Spleen (tissue), 11 donors: ENCODE results near the gene NECTIN3. TPM values are rescaled to one million over a fixed set of nuclear protein-coding genes. Genes with fewer than 3 reads are reported as not detected.

Experiments used
- DNase-seq: peaks from one replicate; pipeline ENCODE4 v3.0.0-alpha.2; 2020
- H3K27ac ChIP-seq, 8 donors: fragments of 200-600 bp; sonication (generic) in 7 of 8; 1 replicate in 4 of 8; 2 replicates in 4 of 8; pipeline versions ENCODE4 v1.5.0 to v1.8.0; 2016 to 2021; ENCODE audit warnings: inconsistent platforms in 4 of 8, mild to moderate bottlenecking in 4 of 8, moderate library complexity in 1 of 8
- H3K27me3 ChIP-seq, 7 donors: fragments of 200-600 bp; sonication (generic) in 6 of 7; replicated peaks in 1 of 7; 1 replicate in 4 of 7; 2 replicates in 3 of 7; pipeline versions ENCODE4 v1.5.0 to v1.8.0; 2016 to 2021; ENCODE audit warnings: inconsistent platforms in 3 of 7, mild to moderate bottlenecking in 1 of 7
- H3K36me3 ChIP-seq, 6 donors: fragments of 200-600 bp; sonication (generic) in 5 of 6; 1 replicate in 4 of 6; 2 replicates in 2 of 6; pipeline versions ENCODE4 v1.5.0 to v1.8.0; 2016 to 2021; ENCODE audit warnings: inconsistent platforms in 2 of 6
- H3K4me1 ChIP-seq, 6 donors: fragments of 200-600 bp; sonication (generic) in 5 of 6; 1 replicate in 3 of 6; 2 replicates in 3 of 6; pipeline versions ENCODE4 v1.5.0 to v1.8.0; 2016 to 2021; ENCODE audit warnings: inconsistent platforms in 3 of 6
- H3K4me3 ChIP-seq, 8 donors: fragments of 200-600 bp; sonication (generic) in 7 of 8; 1 replicate in 4 of 8; 2 replicates in 4 of 8; pipeline versions ENCODE4 v1.5.0 to v1.8.0; 2016 to 2021; ENCODE audit warnings: inconsistent platforms in 4 of 8, mild to moderate bottlenecking in 4 of 8, moderate library complexity in 2 of 8
- H3K9me3 ChIP-seq, 8 donors: fragments of 200-600 bp; sonication (generic) in 7 of 8; 1 replicate in 4 of 8; 2 replicates in 4 of 8; pipeline versions ENCODE4 v1.5.0 to v1.8.0; 2016 to 2021; ENCODE audit warnings: inconsistent platforms in 4 of 8
- CTCF ChIP-seq, 11 experiments: fragments of 200-600 bp in 7 of 11; fragments of 450-650 bp in 4 of 11; sonication (generic) in 4 of 11; IDR thresholded peaks in 8 of 11; conservative IDR thresholded peaks in 3 of 11; 1 replicate in 7 of 11; 2 replicates in 4 of 11; pipeline versions ENCODE4 v1.4.0 to v1.8.0; 2016 to 2021; ENCODE audit warnings: antibody characterized with exemption in 11 of 11, inconsistent platforms in 4 of 11, mild to moderate bottlenecking in 1 of 11
- POLR2A ChIP-seq, 3 donors: fragments of 450-650 bp; IDR thresholded peaks; one replicate each; pipeline ENCODE4 v1.5.1; 2017; ENCODE audit warnings: antibody characterized with exemption in 3 of 3, mild to moderate bottlenecking in 1 of 3
- POLR2AphosphoS5 ChIP-seq, 3 donors: sonication (generic); formaldehyde crosslinking; IDR thresholded peaks; one replicate each; pipeline ENCODE4 v1.5.1; 2017; ENCODE audit warnings: antibody characterized with exemption in 3 of 3
- WGBS, 5 donors: extraction: QIAGEN DNeasy Blood & Tissue Kit in 3 of 5; methylation state at CpG; one replicate each; pipeline versions ENCODE4 v1.1.5 to v1.1.7; 2013 to 2018; 5-methylcytosine and 5-hydroxymethylcytosine counted together
- intact Hi-C: fragments of 100-400 bp; cut with DNase I; formaldehyde crosslinking; loops from one replicate; pipeline ENCODE4 v1.15.0; 2023; ENCODE audit warnings: low total_unique reads
- polyA plus RNA-seq, 3 donors: library from polyadenylated mRNA; stranded (reverse); fragments of 200-250 nt; gene quantifications; one replicate each; pipeline ENCODE4 v1.2.1, GENCODE V29; 2013
- total RNA-seq, 7 donors: library from RNA; depleted of rRNA in 3 of 7; stranded (reverse); fragments of >200 nt in 3 of 7; fragmentation: NEBNext Ultra II Directional in 4 of 7; extraction: Animal tissue kit (Norgen Biotek cat#: 25700) in 4 of 7; gene quantifications; one replicate each; pipeline versions ENCODE4 v1.1.0 to v1.2.1, GENCODE V29; 2016 to 2021
- donor health status: healthy with polysubstance abuse.
- donor health status: DM: no; HTN: no; CAD: no; lungs with moderate emphysema.
- donor health status: DM: no; HTN: no; CAD: no.
- donor health status: Bipolar disorder and iron deficiency.
- donor health status: healthy.
- donor health status: DM: no; HTN: no; CAD: no.
- donor health status: DM: yes; HTN: yes; CAD: no.

NECTIN3 gene
- total and polyA plus RNA-seq, 10 donors, result 0.43 to 12.5 (median 7.3) TPM

GRCh38 chr3:111165411-111165810 lies 93.8 kb downstream of the NECTIN3 start:
- intact Hi-C loops, result no loop called here
- 88 to 98% (median 96%) methylated on average over 3 of the region's 3 CpGs for WGBS, 5 donors
- H3K9me3 ChIP-seq, result no peaks in the 10 kb centered on the region
- no peaks in the 10 kb centered on the region for H3K4me1 ChIP-seq
- H3K27ac ChIP-seq, result no peak overlapping the region
- no peak overlapping the region for H3K4me3 ChIP-seq
- no peak for TF ChIP-seq POLR2A (IDR thresholded peaks at IDR 0.05)
- H3K27me3 ChIP-seq, result no peaks in the 10 kb centered on the region
- no peak for DNase-seq
- H3K36me3 ChIP-seq, result no peaks in the 10 kb centered on the region

GRCh38 chr3:111173328-111173900 lies 101.8 kb downstream of the NECTIN3 start:
- no peaks in the 10 kb centered on the region for H3K4me1 ChIP-seq
- H3K9me3 ChIP-seq, result no peaks in the 10 kb centered on the region
- no peaks in the 10 kb centered on the region for H3K27me3 ChIP-seq
- WGBS, 5 donors, result 83 to 92% (median 89%) methylated on average over 2 of the region's 2 CpGs
- intact Hi-C loops, result no loop called here
- H3K36me3 ChIP-seq, result no peaks in the 10 kb centered on the region
- H3K27ac ChIP-seq, result no peak overlapping the region
- TF ChIP-seq POLR2A (IDR thresholded peaks at IDR 0.05) (no peak), CTCF (IDR thresholded peaks at IDR 0.05 in 8 of 11, conservative IDR thresholded peaks at IDR 0.05 in 3 of 11) (no peak), POLR2AphosphoS5 (IDR thresholded peaks at IDR 0.05) (no peak)
- no peak for DNase-seq
- H3K4me3 ChIP-seq, result no peak overlapping the region

- H3K27ac ChIP-seq, result no peak overlapping the region
- H3K4me3 ChIP-seq, result no peak overlapping the region
- no peaks in the 10 kb centered on the region for H3K27me3 ChIP-seq
- TF ChIP-seq POLR2AphosphoS5 (IDR thresholded peaks at IDR 0.05) (no peak), POLR2A (IDR thresholded peaks at IDR 0.05) (no peak), CTCF (IDR thresholded peaks at IDR 0.05 in 8 of 11, conservative IDR thresholded peaks at IDR 0.05 in 3 of 11) (no peak)
- no peaks in the 10 kb centered on the region for H3K36me3 ChIP-seq
- 89 to 100% (median 94%) methylated on average over 1 of the region's 1 CpG for WGBS, 5 donors
- intact Hi-C loops, result no loop called here
- no peaks in the 10 kb centered on the region for H3K9me3 ChIP-seq
- no peaks in the 10 kb centered on the region for H3K4me1 ChIP-seq
- no peak for DNase-seq
Measured at GRCh38 chr3:111173906-111174305, 102.3 kb downstream of the NECTIN3 start.

- H3K27ac ChIP-seq, result no peak overlapping the region
- intact Hi-C loops, result no loop called here
- DNase-seq, result no peak
- WGBS, 5 donors, result 79 to 96% (median 95%) methylated on average over 2 of the region's 2 CpGs
- no peak overlapping the region for H3K4me3 ChIP-seq
- H3K27me3 ChIP-seq, result no peaks in the 10 kb centered on the region
- no peaks in the 10 kb centered on the region for H3K9me3 ChIP-seq
- peaks cover 0 to 6% (median 0%) of the 10 kb centered on the region in 6 donors for H3K36me3 ChIP-seq
- H3K4me1 ChIP-seq, result no peaks in the 10 kb centered on the region
- no peak for TF ChIP-seq POLR2AphosphoS5 (IDR thresholded peaks at IDR 0.05)
- no peak for TF ChIP-seq CTCF (IDR thresholded peaks at IDR 0.05 in 8 of 11, conservative IDR thresholded peaks at IDR 0.05 in 3 of 11)
- TF ChIP-seq POLR2A (IDR thresholded peaks at IDR 0.05), result no peak
Measured at GRCh38 chr3:111190518-111190917, 118.9 kb downstream of the NECTIN3 start.

GRCh38 chr3:111193472-111193871 lies 121.9 kb downstream of the NECTIN3 start:
- Histone ChIP-seq H3K9me3 (no peaks in the 10 kb centered on the region), H3K36me3 (peaks cover 0 to 6% (median 0%) of the 10 kb centered on the region in 6 donors), H3K27ac (no peak overlapping the region), H3K27me3 (no peaks in the 10 kb centered on the region), H3K4me1 (no peaks in the 10 kb centered on the region), H3K4me3 (no peak overlapping the region)
- 77 to 95% (median 89%) methylated on average over 3 of the region's 3 CpGs for WGBS, 5 donors
- intact Hi-C loops, result no loop called here
- no peak for DNase-seq
- TF ChIP-seq CTCF (IDR thresholded peaks at IDR 0.05 in 8 of 11, conservative IDR thresholded peaks at IDR 0.05 in 3 of 11) (no peak), POLR2A (IDR thresholded peaks at IDR 0.05) (no peak), POLR2AphosphoS5 (IDR thresholded peaks at IDR 0.05) (no peak)
